ENCODE measurements around the gene CSGALNACT2.

CSGALNACT2 gene

DNA sequence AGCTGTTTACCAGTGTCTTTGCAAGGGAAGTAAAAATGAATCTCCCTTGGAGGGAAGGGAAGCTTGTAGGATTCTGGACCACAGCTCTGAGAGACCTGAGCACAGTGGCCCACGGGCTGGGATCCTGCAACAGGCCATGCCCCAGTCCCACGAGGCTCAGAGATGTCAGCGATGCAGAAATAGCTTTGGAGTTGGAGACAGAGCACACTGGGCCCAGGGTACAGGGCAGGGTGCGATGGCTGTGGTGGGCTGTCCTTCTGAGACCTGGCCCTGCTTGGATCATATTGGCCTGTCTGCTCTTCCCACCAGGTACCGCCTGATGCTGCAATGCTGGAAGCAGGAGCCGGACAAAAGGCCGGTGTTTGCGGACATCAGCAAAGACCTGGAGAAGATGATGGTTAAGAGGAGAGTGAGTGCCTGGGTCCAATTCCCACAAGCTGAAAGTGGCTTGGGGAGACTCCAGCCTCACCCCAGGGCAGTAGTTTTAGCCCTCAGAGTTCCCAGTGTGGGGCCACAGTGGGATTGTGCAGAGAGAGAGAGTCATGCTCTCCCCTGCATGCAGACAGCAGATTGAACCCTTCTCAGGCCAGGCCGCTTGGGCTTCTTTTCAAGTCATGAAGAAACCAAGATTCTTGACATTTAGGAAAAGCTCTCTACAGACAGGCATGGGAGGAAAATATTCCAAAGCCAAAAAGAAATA is 13.5 kb upstream of the CSGALNACT2 start:
- DNase-seq = peak; percentile 47

DNA sequence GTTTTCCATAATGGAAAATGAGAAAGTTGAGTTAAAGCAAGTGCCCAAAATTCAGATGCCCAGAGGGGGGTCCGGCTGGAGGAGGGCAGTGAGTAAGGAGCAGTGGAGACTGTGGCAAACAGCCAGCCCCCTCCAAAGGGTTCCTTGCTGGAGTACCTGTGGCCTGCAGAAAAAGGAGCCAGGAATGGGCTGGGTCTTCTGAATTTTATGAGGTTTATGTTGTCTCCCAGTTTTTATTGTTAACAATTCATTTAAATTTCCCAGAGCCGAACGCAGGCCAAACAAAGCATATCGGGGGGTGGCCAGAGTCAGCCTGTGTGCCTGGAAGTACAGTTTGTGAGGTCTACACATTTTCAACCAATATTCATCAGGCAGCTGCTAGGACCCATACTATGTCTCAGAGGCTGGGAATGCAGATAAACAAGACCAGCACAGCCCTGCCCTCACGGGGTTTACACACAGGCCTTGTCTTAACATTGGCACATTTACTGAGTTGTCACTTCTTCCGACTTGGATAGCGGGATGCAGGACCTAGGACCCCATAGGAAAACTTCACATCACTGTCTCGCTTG is 12.9 kb upstream of the CSGALNACT2 start:
- DNase-seq = peak; percentile 33

DNA sequence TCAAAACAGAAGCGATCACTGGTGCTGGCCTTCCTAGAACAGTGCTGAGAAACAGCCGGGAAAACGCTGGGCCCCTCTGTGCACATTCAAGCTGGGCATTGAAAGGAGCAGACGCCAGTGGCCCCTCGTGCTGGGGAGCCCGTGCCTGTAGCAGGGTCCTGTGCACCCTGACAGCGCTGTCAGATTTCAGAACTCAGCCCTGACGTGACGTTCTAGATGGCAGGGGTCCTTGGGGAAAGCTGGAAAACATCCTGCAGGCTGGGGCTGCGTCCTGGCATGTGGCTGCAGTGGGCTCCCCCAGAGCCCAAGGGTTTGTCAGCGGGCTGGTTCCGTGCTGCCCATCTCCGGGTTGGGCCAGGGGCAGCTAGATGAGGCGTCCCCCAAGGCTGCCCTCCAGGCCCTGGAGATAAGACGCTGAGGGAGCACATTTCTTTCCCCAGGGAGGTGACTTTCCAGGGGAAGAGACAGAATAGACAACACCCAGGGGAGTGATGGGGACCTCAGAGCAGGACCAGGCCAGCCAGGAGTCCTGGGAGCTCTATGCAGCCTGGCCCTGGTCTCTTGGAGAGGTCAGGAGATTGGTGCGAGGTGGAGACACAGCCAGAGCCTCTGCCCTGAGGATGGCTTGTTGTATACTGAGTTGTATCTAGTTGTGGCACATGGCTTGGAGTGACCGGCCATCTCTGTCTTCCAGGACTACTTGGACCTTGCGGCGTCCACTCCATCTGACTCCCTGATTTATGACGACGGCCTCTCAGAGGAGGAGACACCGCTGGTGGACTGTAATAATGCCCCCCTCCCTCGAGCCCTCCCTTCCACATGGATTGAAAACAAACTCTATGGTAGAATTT is 12.1 kb upstream of the CSGALNACT2 start:
- DNase-seq = peak; percentile 47

DNA sequence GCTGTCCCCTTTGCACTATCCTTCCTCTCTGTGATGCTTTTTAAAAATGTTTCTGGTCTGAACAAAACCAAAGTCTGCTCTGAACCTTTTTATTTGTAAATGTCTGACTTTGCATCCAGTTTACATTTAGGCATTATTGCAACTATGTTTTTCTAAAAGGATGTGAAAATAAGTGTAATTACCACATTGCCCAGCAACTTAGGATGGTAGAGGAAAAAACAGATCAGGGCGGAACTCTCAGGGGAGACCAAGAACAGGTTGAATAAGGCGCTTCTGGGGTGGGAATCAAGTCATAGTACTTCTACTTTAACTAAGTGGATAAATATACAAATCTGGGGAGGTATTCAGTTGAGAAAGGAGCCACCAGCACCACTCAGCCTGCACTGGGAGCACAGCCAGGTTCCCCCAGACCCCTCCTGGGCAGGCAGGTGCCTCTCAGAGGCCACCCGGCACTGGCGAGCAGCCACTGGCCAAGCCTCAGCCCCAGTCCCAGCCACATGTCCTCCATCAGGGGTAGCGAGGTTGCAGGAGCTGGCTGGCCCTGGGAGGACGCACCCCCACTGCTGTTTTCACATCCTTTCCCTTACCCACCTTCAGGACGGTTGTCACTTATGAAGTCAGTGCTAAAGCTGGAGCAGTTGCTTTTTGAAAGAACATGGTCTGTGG is 11.4 kb upstream of the CSGALNACT2 start:
- peak; percentile 50 for DNase-seq

DNA sequence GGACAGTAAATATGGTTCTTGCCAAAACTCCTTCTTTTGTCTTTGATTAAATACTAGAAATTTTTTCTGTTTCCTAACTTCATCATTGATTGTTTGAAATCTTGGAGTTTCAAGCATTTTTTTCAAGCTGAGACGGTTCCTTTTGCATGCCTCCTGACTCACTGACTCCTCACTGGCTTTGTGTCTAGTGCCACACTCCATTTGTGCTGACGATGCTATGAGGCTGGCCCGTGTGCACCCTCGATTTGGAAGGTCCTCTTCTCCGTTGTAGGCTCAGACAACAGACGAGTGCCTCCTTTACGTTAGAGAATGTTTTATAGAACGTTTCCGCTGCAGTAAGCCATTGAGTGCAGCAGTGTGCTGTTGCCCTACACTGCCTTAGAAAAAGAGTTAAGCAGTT is 10.8 kb upstream of the CSGALNACT2 start:
- peak; percentile 19 for DNase-seq

DNA sequence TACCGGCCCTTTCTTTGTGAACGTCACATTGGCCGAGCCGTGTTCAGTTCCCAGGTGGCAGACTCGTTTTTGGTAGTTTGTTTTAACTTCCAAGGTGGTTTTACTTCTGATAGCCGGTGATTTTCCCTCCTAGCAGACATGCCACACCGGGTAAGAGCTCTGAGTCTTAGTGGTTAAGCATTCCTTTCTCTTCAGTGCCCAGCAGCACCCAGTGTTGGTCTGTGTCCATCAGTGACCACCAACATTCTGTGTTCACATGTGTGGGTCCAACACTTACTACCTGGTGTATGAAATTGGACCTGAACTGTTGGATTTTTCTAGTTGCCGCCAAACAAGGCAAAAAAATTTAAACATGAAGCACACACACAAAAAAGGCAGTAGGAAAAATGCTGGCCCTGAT is 9.9 kb upstream of the CSGALNACT2 start:
- DNase-seq = no peak

DNA sequence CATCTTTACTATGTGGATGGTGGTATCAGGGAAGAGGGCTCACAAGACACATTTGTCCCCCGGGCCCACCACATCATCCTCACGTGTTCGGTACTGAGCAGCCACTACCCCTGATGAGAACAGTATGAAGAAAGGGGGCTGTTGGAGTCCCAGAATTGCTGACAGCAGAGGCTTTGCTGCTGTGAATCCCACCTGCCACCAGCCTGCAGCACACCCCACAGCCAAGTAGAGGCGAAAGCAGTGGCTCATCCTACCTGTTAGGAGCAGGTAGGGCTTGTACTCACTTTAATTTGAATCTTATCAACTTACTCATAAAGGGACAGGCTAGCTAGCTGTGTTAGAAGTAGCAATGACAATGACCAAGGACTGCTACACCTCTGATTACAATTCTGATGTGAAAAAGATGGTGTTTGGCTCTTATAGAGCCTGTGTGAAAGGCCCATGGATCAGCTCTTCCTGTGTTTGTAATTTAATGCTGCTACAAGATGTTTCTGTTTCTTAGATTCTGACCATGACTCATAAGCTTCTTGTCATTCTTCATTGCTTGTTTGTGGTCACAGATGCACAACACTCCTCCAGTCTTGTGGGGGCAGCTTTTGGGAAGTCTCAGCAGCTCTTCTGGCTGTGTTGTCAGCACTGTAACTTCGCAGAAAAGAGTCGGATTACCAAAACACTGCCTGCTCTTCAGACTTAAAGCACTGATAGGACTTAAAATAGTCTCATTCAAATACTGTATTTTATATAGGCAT is 9.1 kb upstream of the CSGALNACT2 start:
- peak; percentile 56 for DNase-seq

DNA sequence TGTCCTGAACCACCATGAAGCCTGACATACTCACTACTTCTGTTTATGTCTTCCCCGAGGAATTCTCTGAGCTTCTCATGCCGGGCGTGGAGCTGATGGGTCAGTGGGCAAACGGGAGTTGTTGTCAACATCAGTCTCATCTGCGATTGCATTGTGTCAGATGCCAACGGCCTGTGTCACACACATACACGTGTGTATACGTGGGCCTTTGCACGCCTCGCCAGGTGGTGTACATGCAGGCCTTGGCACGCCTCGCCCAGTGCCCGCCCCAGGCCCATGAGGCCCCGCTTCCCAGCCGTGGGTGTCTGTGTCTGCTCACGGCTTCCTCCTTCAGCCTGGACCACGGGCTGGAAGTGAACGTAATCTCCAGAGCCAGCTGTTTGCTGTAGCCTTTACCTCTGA is 7.5 kb upstream of the CSGALNACT2 start:
- peak; percentile 54 for DNase-seq

DNA sequence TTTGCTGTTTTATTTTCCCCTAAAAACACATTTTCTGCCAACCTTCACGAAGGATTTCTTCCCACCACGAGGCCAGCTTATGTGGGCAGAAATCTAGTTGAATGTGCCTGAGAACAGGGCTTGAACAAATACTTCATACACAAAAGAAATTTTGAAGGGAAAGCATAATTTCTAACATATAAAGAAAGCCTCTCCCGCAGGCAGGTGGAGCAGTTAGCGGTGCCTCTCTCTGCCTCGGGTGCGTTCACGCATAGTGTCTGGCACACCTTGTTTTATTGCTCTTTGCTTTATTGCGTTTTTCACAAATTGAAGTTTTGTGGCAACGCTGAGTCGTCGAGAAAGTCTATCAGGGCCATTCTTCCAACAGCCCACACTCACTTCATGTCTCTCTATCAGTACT is 7.0 kb upstream of the CSGALNACT2 start:
- no peak for DNase-seq

DNA sequence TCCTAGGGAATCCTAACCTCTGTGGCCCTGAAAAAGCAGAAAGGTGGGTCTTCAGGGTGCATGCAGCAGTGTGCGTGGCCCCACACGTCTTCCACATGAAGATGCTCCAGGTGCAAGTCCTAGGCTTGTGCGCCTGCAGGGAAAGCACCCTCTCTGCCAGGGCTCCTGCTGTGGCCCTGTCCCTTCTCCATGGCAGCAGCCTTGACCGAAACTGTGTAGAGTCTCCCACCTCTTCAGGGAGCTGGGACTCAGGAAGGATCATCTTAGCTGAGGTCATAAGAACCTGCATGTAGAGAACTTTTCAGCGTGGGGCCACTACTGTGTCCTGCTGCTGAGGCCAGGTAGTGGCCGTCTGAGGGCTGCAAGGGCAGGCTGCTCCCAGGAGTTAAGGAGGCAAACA is 6.3 kb upstream of the CSGALNACT2 start:
- DNase-seq = peak; percentile 41

DNA sequence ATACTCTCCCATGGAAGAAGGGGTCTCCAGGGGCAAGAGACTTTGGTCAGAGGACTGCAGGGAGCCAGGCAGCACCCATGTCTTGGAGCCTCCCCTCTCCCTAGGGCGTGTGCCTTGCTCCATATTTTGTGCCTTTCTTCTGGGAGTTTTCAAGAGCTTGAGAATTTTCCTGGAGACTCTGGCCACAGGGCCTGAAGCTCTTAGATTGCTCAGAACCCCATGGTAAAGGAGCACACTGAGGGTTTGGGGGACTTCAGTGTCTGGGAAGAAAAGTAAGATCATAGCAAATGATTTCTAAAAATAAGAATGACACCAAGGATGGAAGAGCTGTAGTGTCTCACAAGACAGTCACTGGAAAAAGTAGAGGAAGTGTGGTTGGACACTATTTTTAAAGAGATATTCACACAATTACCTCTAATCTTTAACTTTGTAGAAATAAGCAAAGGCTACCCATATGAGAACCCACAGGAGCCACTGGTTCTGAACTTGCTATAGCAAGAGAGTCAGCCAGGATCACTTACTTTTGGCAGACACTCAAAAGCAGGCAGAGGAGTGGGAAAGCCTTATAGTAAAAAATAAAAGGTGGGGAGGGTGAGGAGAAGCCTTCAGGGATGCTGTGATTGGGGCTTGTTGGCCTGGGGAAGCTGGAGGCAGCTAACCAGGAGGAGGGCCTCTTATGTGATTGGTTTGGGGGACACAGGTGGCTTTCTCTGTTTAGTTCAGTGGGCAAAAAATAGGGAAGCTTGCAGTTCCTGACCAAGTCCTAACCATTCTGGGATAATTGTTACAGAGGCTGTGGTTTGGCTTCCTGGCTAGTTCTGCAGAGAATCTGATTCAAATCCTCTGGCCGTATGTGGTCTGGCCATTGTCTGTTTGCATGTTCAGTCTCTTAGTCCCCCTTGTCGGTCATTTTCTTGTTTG is 5.1 kb upstream of the CSGALNACT2 start:
- DNase-seq = no peak

DNA sequence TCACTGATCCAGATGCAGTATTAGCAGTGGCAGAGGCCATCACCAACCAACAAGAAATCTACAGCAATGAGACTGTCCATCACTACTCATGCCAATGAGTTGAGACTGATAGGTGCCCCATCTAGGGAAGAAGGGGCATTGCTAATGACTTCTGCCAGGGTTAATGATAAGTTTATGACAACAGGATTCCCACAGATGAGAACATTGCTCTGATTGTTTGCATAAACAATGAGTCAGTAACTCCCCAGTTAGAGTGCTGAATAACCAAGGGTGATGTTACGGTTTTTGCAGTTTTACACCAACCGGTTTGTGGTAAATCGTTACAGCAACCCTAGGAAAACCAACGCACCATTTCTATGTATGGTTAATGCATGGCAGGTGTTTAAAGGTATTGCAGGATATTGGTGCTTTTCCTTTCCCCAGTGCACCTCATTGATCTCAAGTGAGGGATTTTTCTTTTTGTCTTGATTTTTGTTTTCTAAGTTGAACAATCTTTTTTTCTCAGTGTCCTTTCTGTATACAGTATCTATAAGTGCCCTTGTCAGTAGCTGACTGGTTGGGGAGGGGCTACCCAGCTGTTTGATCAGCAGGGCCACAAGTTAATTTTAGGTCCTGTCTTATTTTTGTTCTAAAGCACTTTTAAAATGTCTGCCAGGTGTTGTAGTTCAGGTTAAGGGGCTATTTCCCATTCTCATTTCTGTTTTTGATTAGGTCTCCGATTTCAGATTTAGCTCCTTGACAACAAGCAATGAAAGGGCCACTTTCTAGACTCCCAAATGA is 3.9 kb upstream of the CSGALNACT2 start:
- DNase-seq = no peak

DNA sequence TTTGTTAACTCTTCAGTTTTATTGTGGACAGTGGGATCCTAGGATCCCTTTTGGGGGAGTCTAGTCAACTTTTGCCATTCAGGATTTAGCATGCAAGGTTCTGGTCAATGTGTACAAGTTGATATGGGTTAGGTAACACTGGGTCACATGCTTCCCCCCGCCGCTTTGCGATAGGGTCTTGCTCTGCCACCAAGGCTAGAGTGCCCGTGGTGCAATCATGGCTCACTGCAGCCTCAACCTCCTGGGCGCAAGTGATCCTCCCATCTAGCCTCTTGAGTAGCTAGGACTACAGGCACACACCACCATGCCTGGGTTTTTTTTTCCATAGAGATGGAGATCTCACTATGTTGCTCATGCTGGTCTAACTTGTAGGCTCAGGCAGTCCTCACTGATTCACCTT is 3.2 kb upstream of the CSGALNACT2 start:
- DNase-seq = no peak

DNA sequence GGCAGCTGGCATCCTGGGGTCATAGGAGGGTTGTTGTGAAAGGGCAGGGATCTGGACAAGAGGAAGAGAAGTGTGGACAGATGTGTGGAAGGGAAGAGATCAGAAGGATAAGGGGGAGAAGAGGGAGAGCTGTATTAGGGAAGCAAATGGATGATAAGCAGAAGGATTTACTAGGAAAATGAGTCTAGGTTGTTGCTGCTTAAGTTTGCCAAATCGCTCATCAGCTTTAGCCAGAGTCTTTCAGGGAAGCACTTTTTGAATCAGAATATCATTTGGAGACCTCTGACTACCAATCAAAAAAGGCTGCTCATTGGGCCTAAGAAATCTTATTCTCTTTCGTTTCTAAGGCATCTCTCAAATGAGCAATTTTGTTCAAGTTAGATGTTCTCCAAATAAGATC is 2.6 kb upstream of the CSGALNACT2 start:
- DNase-seq = no peak

DNA sequence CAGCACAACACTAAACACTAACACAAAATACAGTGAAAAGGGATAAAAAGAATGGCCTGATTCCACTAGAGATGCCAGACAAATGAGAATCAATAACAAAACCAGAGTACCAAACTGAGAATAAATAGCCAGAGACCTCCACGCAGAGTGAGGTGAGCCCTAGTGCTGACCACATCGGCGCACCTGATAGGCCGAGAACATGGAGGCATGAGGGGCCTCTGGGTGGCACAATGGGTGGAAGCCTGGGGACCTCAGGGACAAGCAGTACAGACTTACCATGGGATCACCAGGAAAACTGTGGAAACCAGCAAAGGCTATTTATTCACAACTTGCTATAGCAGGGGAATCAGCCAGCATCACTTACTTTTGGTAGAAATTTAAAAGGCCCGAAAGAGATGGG is 1.8 kb upstream of the CSGALNACT2 start:
- no peak for DNase-seq

DNA sequence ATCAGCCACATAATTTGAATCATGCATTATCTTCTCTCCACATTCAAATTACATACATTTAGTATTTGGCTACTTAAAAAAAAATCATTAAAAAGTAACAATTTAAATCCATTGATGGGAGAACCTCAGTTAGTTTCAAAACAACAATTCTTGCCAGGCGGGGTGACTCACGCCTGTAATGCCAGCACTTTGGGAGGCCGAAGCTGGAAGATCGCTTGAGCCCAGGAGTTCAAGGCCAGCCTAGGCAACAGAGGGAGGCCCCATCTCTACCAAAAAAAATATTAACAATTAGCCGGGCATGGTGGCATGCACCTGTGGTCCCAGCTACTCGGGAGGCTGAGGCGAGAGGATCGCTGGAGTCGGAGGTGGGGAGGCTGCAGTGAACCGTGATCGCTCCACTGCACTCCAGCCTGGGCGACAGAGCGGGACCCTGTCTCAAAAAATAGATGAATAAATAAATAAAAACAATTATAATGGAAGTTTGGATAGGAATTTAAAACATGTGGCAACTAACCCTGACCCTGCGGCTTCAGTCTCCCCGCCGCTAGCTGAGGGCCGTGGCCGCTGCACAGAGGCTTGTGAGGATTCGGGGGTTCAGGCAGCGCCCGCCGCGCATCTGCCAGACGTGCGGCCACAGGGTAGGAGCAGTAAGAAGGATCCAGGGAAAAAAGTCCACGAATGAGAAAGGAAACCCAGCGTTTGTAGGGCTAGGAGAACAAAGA is 1.1 kb upstream of the CSGALNACT2 start:
- no peak for DNase-seq

DNA sequence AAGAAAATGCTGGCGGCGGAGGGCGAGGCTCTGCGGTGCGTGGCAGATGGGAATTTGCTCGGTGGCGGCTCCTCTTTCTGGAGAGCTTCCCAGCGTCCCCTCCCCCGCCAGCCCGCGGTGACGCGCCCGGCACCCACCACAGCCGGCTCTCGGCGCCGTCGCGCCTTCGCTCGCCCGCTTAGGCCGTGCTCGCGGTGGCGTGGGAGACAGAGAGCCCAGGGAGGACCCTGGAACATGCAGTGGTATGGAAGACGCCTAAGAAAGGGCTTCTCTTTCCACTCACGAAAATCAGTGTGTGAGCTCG is 576 bp upstream of the CSGALNACT2 start:
- DNase-seq = no peak

DNA sequence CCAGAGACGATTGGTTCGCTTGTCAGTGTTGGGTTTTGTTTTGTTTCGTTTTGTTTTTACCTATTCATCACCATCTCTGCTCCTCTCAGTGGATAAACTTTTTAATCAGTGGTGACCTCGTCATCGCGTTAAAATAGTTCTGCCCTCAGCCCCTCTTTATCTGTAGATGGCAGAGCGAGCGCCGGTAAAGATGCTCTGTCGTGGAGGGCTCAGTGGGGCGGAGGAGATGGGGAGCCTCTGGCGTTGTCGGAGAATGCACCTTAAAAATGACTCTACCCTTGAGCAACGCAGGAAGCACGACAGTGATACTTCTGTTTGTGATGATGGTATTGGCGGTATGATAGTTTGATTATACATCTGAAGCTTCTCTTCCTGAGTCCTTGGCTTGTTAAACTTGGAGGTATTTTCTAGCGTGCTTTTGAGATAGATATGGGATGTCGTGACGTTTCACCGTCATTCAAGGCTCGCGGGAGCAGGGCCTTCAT is 554 bp downstream of the CSGALNACT2 start:
- DNase-seq = no peak

DNA sequence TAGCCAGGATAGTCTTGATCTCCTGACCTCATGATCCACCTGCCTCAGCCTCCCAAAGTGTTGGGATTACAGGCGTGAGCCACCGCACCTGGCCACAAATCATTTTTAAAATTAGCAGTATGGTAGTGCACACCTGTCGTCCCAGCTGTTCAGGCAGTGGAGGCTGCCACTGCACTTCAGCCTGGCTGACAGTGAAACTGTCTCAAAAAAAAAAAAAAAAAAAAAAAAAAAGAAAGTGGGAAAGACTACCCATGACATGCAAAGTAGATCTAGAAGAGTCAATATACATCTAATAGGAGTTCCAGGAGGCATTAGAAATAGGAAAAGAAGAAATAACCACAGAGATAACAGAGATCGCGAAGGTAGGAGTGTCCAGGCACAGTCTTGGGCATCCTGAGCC is 3.2 kb downstream of the CSGALNACT2 start:
- no peak for DNase-seq

DNA sequence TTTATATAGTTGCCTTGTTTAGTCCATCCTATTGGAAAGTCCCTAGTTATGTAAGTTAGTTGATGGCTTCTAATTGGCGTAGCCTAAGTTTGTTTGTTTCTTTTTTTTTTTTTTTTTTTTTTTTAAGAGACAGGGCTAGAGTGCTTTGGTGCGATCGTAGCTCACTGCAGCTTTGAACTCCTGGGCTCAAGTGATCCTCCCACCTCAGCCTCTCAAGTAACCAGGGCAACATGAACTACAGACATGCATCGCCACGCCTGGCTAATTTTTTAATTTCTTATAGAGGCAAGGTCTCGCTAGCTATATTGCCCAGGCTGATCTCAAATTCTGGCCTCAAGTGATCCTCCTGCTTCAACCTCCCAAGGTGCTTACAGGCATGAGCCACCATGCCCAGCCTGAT is 7.1 kb downstream of the CSGALNACT2 start:
- no peak for DNase-seq

Measured in activated CD8-positive, alpha-beta memory T cell treated with anti-CD3 and anti-CD28 coated beads for 24 hours (primary cell).